Stimulated activated CD4-positive, alpha-beta T cell treated with anti-CD3 and anti-CD28 coated beads, Interleukin-4, amount 100 ng/mL, for 1 hour (primary cell): Measurements from ENCODE around the gene TAB2.

Experiments used
- DNase-seq: peaks from one replicate; pipeline ENCODE4 v3.0.0-alpha.2; 2020

The TAB2 gene

GRCh38 chr6:149313070-149313469, 4.4 kb upstream of the TAB2 start:
- no peak for DNase-seq

- DNase-seq: no peak
These were observed 3.7 kb upstream of the TAB2 start for GRCh38 chr6:149313861-149314260.

GRCh38 chr6:149314325-149314905, 3.1 kb upstream of the TAB2 start:
- no peak for DNase-seq

- DNase-seq: no peak
These were observed 1.3 kb upstream of the TAB2 start for GRCh38 chr6:149316108-149316727.

- peak; percentile 88 for DNase-seq
These were observed 520 bp upstream of the TAB2 start for GRCh38 chr6:149316740-149317643.

- no peak for DNase-seq
These were observed 1.2 kb downstream of the TAB2 start for GRCh38 chr6:149318581-149319286.

GRCh38 chr6:149319422-149319821, 1.9 kb downstream of the TAB2 start:
- DNase-seq: no peak

- peak; percentile 24 for DNase-seq
These were observed 2.5 kb downstream of the TAB2 start for GRCh38 chr6:149320016-149320415.

GRCh38 chr6:149320796-149321195, 3.3 kb downstream of the TAB2 start:
- DNase-seq: no peak

GRCh38 chr6:149323353-149323752, 5.8 kb downstream of the TAB2 start:
- no peak for DNase-seq

GRCh38 chr6:149323925-149324324, 6.4 kb downstream of the TAB2 start:
- no peak for DNase-seq

- no peak for DNase-seq
These were observed 6.9 kb downstream of the TAB2 start for GRCh38 chr6:149324428-149324827.

- DNase-seq: no peak
These were observed 8.2 kb downstream of the TAB2 start for GRCh38 chr6:149325648-149326236.

GRCh38 chr6:149327638-149328037, 10.1 kb downstream of the TAB2 start:
- no peak for DNase-seq

GRCh38 chr6:149328083-149328482, 10.6 kb downstream of the TAB2 start:
- no peak for DNase-seq

- DNase-seq: no peak
These were observed 12.0 kb downstream of the TAB2 start for GRCh38 chr6:149329529-149329928.

- no peak for DNase-seq
These were observed 12.6 kb downstream of the TAB2 start for GRCh38 chr6:149330133-149330532.

- DNase-seq: no peak
These were observed 13.7 kb downstream of the TAB2 start for GRCh38 chr6:149331043-149331807.

GRCh38 chr6:149331871-149332270, 14.4 kb downstream of the TAB2 start:
- DNase-seq: no peak

- no peak for DNase-seq
These were observed 15.2 kb downstream of the TAB2 start for GRCh38 chr6:149332602-149333265.

- DNase-seq: no peak
These were observed 15.7 kb downstream of the TAB2 start for GRCh38 chr6:149333266-149333620.

GRCh38 chr6:149334201-149334600, 16.7 kb downstream of the TAB2 start:
- DNase-seq: no peak
